CD4-positive, alpha-beta T cell treated with Interleukin-10 for 1 hour (primary cell): ENCODE results near the gene OPA3.

Source experiments
- DNase-seq: peaks from one replicate; pipeline ENCODE4 v3.0.0-alpha.2; 2020

OPA3 gene

GRCh38 chr19:45597425-45598111 is 13.0 kb upstream of the OPA3 start:
- no peak for DNase-seq

DNA sequence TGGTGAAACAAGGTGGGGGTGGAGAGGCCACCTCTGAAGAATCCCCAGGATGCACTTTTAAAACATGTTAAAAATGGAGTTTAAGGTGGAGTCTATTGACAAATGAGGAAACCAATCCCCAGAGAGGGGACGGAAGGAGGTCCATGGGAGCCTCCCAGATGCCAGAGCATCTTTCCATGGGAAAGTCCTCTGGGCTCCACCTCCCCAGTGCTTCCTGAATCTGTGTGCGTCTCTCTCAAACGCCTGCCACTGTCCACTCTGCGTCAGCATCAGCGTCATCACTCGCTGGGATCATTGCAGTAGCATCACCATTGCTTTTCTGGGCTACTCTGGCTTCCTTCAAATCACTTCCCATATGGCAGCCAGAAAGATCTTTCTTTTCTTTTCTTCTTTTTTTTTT is 11.2 kb upstream of the OPA3 start:
- DNase-seq, result no peak

- DNase-seq, result no peak
Observed at GRCh38 chr19:45593520-45593919, 8.9 kb upstream of the OPA3 start.

GRCh38 chr19:45592366-45592765 is 7.8 kb upstream of the OPA3 start:
- DNase-seq, result no peak

DNA sequence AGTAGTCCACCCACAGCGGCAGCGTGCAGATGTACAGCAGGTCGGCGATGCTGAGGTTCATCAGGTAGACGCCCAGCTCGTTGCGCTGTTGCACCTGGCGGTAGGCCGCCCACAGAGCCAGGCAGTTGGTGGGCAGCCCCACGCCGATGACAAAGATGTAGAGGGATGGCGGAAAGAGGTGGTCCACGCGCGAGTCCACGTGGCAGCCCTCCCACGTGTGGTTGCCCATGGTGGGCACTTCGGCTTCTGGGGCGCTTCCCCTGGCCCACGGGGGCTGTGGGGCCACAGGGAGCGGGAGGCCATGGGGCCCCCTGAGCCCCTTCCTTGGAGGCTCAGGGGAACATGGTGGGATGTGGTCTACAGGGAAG is 7.0 kb upstream of the OPA3 start:
- DNase-seq, result no peak

GRCh38 chr19:45591004-45591637 is 6.5 kb upstream of the OPA3 start:
- DNase-seq, result peak; percentile 33

DNA sequence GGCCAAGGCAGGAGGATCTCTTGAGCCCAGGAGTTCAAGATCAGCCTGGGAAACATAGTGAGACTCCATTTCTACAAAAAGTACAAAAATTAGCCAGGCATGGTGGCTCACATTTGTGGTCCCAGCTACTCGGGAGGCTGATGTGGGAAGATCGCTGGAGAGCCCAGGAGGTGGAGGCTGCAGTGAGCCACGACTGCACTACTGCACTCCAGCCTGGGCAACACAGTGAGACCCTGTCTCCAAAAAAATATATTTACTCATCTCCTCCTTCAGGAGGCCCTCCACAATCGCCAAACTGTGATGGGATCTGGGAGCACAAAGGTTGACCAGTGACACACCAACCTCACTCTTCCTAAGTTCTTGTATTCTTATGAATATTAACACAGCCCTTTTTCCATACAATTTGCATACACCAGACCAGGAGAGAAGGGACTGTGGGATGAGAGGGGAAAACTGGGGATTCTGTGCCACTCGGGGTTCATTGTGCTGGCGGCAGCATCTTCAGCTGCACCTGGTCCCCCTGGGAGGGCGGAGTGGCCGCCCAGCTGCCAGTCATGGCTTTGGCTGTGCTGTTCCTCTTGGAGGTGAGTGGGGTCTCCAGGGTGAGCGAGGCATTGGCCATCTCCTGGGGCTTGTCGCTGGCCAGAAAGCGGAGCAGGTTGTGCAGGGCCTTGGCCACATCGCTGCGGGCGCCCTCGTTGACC is 5.8 kb upstream of the OPA3 start:
- no peak for DNase-seq

DNA sequence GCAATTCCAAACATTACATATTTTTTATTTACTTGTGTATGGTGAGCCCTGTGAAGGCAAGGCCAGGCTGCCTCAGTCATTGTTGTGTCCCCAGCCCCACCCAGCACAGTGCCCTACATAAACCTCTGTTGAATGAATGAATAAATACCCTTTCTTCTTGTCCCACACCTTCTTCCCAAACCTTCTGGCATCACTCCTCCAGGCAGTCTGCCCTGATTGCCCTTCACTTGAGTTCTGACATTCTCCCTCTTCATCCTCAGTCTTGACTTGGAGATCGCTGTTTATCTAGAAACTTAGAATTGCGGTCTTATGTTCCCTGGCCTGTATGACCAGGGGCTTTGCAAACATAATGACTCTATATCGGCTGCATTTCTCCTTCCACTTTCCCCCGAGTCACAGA is 5.2 kb upstream of the OPA3 start:
- DNase-seq, result no peak

- no peak for DNase-seq
Observed at GRCh38 chr19:45587873-45588272, 3.3 kb upstream of the OPA3 start.

GRCh38 chr19:45585158-45585577 is 566 bp upstream of the OPA3 start:
- DNase-seq, result no peak

GRCh38 chr19:45581576-45581975 is 3.0 kb downstream of the OPA3 start:
- no peak for DNase-seq

DNA sequence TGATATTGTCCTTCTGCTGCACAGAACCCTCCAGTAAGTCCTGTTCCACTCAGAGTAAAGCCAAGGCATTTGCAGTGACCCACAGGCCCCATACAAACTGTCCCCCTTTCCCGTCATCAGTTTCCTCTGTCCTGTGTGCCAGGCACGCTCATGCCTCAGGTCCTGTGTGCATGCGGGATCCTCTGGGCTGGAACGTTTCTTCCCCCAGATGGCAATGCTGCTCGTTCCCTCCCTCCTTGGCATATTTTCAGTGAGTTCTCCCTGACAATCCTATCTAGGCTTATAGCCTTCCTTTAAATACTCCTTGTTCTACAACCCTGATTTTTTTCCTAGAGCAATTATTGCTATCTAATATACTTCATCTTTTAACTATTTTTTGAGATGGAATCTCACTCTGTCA is 5.7 kb downstream of the OPA3 start:
- no peak for DNase-seq

- DNase-seq, result no peak
Observed at GRCh38 chr19:45577111-45577905, 7.3 kb downstream of the OPA3 start.

- no peak for DNase-seq
Observed at GRCh38 chr19:45576682-45577081, 7.9 kb downstream of the OPA3 start.

DNA sequence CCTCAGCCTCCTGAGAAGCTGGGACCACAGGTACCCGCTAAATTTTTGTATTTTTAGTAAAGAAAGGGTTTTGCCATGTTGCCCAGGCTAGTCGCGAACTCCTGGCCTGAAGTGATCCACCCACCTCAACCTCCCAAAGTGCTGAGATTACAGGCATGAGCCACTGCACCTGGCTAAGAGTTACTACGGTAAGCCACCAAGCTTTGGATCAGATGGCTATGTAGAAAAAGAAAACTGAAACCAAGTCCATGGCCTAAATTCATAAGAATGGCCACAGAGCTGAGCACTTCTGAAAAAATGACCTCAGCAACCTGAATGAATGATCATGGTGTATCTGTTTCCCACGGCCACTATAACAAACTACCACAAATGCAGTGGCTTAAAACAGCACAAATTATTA is 9.4 kb downstream of the OPA3 start:
- no peak for DNase-seq

- no peak for DNase-seq
Observed at GRCh38 chr19:45574526-45574925, 10.1 kb downstream of the OPA3 start.

DNA sequence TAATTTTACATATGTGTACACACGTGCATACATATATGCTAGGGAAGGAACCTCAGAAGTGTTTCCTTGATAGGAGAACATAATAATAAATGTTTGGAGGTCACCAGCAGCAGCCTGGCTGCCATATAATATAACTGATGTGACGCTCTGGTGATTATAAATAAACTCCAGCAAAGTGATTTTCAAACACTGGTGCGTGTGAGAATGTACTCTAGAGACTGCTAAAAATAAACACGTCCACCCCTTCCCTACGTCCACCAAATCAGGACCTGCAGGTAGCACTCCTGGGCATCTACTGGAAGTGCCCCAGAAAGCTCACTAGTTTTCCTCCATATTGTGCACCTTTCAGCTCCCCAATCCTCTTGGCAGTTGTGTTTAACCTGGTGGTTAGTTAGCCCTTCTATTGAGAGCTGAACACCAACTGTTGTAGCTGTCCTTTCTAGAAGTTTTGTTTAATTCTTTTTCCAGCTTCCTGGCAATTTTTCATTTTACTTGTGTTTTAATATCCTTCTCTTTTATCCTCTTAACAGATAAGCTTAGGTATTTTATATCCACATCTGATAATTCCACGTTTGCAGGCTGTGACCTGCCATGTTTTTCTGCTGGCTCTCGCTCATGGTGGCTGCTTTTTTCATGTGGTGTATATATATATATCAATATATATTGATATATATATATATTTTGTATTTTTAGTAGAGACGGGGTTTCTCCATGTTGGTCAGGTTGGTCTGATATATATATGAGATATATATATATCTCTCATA is 13.0 kb downstream of the OPA3 start:
- DNase-seq, result no peak

- DNase-seq, result peak; percentile 60
Observed at GRCh38 chr19:45569619-45570421, 14.8 kb downstream of the OPA3 start.

- no peak for DNase-seq
Observed at GRCh38 chr19:45568732-45569131, 15.9 kb downstream of the OPA3 start.

DNA sequence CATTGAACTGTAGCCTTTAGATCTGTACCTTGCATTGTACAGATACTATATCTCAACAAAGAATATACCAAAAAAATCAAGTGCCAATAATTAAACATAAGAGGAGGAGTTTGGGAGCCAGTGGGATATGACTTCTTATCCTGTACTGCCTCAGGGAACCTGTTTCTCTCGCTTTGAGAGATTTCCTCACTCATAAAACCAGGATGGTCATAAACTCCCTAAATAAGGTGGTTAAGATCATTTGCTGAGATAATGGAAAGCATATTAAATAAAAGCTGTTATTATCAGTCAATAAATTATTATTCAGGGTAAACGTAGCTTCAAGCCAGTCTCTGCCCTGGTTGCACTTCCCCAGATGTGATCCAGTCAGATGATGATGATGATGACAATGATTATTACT is 17.0 kb downstream of the OPA3 start:
- DNase-seq, result no peak

- no peak for DNase-seq
Observed at GRCh38 chr19:45564131-45564780, 20.3 kb downstream of the OPA3 start.
